Measurements from ENCODE around the gene SLC22A4. TPM values are rescaled to one million over a fixed set of nuclear protein-coding genes. Genes with fewer than 3 reads are reported as not detected.

The SLC22A4 gene
- total RNA-seq, 1 donor from 2014 or later, result 2.6 TPM

DNA sequence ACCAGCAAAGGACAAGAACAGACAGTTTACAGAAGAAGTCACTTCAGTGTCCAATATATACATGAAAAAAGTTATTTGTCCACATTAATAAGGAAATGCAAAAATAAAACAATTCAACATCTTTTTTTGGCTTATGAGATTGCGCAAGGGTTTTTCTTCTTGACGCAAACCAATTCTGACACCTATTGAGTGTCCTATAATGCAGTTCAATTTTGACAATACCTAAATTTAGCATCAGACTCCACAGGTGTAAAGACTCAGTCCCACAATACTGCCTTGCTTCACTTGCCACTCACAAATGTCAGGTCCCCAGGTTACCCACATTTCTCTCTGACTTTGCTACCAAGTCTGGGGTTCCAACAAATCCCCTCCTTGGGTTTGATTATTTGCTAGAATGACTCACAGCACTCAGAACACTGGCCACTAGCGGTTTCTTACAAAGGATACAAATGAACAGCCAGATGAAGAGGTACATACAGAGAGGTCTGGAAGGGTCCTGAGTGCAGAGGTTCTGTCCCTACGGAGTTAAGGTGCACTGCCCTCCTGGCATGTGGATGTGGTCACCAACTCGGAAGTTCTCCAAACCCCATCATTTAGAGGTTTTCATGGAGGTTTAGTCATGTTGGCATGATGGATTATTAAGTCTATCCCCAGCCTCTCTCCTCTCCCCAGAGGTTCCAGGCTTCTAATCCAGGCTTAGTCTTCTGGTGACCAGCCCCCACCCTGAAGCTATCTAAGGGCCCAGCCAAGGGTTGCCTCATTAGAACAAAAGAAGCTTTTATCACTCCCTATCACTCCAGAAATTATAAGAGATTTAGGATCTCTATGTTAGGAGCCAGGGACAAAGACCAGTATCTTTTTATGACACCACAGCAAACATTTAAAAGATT is 48.3 kb downstream of the SLC22A4 start:
- no peak for DNase-seq

DNA sequence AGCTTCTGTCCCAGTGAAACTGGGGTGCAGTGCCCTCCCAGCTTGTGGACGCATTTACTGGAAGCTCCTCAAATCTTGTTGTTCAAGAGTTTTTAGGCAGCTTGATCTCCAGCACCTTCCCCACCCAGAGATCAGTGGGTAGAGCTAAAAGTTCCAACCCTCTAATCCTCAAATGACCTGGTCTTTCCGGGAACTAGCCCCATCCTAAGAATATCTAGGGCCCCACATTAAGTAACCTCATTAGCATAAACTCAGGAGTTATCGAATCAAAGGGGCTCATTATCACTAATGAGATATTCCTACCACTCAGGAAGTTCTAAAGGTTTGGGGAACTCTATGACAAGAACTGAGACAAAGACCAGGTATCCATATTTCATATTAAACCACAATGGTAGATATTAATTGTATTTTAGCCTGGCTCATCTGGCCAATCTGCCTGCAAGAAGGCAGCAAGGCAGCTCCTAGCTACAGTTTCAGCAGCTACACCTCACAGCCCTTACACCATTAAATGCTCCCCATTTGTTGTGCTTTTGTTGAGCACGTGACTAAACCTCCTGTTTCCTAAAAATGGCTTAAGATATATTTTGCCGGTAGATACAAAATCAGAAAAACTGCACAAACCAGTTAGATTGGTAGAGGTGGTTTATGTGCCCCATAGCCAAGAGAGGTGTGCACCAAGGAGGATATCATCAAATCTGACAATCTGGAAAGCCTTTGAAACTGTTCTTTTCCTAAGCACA is 50.8 kb downstream of the SLC22A4 start:
- DNase-seq, result no peak

DNA sequence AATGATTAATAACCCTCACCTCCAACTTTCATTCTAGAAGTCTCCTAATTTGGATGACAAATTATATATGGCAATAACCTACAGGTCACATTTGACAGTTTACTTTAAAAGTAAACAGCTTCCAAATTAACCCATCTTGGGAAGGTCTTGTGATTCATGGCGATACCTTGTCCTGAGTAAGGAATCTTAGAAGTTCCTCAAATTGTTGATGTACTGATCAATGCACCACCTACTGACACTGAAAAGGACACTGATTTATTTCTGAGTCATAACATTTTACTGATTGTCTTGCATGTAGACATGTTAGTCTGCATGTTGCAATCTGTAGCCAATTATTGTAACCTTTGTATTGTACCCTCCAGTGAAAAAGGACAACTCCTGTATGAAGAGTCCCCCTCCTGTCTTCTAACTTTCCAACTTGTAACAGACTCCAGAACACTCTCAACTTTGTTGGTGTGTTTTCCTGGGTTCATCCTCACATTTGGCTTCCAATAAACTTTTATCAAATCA is 59.3 kb downstream of the SLC22A4 start:
- no peak for DNase-seq

DNA sequence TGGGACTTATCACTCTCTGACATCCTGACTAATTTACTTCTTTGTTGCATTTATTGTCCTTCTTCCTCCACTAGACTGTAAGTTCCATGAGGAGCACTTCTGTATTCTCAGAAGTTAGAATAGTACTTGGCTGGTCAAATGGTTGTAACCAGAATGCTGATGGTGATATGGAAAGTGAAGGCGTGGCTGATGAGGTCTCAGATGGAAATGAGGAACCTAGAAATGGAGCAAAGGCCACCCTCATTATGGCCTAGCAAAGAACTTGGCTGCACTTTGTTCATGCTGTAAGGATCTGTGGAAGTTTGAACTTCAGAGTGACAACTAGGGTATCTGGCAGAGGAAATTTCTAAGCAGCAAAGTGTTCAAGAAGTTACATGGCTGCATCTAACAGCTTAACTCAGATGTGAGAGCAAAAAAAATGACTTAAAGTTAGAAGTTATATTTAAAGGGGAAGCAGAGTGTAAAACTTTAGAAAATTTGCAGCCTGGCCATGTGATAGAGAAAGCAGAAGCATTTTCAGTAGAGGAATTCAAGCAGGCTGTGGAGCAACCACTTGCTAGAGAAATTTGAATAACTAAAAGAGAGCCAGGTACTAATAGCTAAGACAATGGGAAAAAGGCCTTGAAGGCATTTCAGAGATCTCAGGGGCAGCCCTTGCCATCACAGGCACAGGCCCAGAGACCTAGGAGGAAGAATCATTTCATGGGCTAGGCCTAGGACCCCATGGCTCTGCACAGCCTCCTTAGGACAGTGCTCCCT is 60.4 kb downstream of the SLC22A4 start:
- DNase-seq, result no peak

DNA sequence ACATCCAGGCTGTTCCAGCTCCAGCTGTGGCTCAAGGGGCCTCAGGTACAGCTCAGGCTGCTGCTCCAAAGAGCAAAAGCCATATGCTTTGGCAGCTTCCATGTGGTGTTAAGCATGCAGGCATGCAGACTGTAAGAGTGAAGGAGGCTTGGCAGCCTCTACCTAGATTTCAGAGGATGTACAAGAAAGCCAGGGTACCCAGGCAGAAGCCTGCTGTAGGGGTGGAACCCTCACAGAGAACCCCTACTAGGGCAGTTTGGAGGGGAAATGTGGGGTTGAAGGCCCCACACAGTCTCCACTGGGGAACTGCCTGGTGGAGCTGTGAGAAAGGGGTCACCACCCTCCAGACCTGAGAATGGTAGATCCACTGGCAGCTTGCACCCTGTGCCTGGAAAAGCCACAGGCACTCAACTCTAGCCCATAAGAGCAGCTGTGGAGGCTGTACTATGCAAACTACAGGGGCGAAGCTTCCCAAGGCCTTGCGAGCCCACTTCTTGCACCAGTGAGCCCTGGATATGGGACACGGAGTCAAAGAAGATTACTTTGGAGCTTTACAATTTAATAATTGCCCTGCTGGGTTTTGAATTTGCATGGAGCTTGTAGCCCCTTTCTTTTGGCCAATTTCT is 61.1 kb downstream of the SLC22A4 start:
- no peak for DNase-seq

DNA sequence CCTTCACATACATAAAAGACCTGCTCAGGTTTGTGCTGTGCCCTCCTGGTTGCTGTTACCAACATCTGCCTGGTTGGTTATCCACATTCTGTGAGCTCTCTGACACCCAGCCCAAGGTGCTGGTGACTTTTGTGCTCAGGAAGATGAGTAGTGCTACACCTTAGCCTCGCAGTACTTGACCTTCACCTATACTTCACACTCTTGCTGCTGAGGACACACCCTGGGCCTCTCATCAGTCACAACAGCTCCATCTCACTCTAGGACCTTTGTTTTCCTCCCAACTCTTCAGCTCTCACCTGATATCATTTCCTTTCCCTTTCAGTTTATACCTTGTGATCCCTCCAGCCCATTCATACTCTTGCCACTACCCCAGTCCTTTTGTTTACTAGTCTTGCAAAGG is 64.6 kb downstream of the SLC22A4 start:
- DNase-seq, result no peak

DNA sequence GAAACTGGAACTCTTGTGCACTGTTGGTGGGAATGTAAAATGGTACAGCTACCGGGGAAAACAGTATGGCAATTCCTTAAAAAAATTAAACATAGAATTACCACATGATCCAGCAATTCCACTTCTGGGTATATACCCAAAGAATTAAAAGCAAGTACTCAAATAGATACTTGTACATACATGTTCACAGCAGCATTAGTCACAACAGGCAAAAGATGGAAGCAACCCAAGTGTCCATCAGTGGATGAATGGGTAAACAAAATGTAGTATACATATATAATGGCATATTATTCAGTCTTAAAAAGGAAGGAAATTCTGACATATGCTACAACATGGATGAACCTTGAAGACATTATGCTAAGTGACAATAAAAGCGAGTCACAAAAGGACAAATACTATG is 67.9 kb downstream of the SLC22A4 start:
- no peak for DNase-seq

DNA sequence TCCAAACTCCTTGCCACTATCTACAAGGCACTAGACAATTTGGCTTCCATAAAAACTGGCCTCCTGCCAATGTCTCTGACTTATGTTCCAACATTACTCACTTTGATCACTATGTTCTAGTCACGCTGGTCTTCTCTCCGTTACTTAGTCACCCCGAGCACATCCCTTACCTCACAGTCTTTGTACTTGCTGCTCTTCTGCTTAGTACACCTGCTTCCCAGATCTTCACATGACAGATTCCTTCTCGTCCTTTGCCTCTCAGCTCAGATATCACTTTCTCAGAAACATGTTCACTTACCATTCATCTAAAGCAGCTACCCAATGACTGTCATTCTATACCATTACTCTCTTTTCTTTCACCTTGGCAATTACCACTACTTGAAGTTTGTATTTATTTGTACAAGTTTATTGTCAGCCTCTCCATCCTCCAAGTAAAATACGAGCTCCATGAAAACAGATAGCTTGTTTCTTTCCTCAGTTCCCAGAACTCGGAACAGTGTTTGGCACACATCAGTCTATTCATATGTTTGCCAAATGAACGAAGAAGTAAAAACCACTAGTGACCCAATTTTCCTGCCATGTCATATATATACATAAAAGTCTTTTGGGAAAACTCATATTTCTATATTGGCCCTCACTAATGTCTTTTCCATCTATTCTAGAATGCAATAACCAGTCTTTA is 69.4 kb downstream of the SLC22A4 start:
- peak; percentile 28 for DNase-seq

DNA sequence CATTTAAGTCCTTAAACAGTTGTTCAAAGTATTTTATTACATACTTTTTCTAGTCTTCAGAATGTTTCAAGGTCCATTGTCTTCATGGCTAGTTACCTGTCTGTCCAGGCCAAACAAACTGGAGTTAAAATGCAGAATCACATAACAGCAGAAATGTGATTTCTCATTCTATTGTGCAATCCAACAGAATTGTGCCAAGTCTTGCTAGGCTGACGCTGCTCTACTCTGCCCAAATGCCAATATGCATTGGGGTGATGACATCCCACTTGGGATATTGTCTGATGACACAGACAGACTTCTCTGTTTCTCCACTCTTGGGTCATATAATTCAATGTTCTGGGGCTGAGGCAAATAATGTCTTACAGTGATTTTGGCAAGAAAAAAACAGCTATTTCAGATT is 70.1 kb downstream of the SLC22A4 start:
- DNase-seq, result no peak

DNA sequence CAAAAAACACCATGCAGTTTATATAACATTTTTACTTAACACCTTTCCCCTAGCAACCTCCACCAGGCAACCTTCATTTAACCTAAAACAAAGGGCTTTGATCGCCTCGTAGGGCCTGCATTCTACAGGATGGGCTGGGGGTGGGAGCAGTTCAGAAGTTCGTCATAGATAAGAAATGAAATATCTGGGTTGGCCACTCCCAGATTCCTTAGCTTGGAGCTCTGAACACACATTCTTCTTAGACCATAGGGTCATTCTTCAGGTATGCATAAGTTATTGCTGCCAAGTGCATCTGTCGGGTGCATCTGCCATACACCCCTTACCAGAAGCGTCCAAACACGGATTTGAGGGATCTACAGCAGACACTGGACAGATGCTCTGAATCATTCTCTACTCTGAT is 71.0 kb downstream of the SLC22A4 start:
- DNase-seq, result no peak

DNA sequence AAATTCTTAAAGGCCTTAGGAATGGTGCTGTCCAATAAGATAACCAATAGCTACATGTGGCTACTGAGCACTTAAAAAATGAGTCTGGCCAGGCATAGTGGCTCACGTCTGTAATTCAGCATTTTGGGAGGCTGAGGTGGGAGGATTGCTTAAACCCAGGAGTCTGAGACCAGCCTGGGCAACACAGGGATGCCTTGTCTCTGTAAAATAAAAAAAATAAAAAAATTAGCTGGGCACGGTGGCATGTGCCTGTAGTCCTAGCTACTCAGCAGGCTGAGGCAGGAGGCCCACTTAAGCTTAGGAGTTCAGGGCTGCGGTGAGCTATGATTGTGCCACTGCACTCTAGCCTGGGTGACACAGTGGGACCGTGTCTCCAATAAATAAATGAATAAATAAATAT is 74.0 kb downstream of the SLC22A4 start:
- no peak for DNase-seq

DNA sequence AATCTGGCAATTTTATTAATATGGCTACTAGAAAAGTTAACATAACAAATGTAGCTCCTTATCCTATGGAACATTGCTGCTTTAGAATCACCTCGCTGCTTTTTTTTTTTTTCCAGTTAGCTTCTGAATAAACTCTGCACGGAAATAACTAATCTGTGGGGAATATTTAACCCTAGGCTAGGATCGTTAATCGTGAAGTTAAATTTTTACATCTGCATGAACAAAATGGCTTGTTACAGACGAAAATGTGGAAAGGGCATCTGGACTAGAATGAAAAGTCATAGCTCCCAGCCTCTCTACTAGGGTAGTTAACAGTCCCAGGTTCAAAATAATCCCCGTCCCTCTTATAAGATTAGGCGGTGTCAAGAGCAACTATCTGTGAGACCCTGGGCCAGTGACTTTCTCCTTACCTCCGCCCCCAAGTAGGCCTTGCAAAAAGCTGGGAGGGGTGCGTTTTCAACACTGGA is 74.8 kb downstream of the SLC22A4 start:
- no peak for DNase-seq

DNA sequence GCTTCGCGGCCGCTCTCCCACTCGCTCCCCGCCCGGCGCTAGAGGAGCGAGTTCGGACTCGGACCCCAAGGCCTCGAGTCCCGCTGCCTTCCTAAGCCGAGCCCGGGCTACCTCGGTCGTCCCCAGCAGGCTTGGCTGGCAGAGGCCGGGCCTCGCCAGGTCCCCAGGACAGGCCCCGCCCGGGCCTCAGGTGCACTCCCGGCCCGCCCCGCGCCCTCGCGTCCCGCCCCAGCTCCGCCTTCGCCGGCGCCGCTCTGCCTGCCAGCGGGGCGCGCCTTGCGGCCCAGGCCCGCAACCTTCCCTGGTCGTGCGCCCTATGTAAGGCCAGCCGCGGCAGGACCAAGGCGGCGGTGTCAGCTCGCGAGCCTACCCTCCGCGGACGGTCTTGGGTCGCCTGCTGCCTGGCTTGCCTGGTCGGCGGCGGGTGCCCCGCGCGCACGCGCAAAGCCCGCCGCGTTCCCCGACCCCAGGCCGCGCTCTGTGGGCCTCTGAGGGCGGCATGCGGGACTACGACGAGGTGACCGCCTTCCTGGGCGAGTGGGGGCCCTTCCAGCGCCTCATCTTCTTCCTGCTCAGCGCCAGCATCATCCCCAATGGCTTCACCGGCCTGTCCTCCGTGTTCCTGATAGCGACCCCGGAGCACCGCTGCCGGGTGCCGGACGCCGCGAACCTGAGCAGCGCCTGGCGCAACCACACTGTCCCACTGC is 75.4 kb downstream of the SLC22A4 start, which contains the start of gene SLC22A5:
Gene SLC22A5, plus strand, starts transcription at position 237 of the 707 bp plus-strand sequence. Its CDS starts 263 bp downstream, at position 500.
- peak; percentile 17 for DNase-seq

DNA sequence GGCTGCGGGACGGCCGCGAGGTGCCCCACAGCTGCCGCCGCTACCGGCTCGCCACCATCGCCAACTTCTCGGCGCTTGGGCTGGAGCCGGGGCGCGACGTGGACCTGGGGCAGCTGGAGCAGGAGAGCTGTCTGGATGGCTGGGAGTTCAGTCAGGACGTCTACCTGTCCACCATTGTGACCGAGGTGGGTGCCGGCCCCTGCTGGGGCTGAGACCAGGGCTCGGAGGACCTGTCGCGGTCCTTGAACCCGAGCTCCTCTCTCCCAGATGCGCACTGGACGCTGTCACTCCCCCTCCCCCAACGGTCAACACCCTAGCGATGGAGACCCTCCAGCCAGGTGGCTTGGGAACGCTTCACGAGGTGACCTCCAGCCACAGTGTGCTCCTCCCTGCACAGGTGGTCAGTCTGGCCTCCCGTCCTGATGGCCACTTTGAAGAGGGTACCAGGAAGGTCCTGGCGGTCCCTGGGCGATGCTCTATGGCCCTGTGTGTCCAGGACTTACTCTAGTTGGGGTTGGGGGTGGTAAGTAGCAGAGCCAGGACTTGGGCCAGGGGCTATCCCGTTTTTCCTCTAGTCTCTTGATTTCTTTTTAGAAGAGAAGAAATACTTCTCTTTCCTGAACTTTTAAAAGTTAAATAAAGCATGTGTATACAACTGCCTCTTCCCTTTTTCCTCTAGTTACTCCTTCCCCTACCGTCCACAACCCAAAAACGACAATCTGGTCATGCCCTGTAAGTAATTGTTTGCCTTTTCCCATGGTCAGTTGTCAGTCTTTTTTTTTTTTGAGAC is 76.2 kb downstream of the SLC22A4 start:
- DNase-seq, result no peak

DNA sequence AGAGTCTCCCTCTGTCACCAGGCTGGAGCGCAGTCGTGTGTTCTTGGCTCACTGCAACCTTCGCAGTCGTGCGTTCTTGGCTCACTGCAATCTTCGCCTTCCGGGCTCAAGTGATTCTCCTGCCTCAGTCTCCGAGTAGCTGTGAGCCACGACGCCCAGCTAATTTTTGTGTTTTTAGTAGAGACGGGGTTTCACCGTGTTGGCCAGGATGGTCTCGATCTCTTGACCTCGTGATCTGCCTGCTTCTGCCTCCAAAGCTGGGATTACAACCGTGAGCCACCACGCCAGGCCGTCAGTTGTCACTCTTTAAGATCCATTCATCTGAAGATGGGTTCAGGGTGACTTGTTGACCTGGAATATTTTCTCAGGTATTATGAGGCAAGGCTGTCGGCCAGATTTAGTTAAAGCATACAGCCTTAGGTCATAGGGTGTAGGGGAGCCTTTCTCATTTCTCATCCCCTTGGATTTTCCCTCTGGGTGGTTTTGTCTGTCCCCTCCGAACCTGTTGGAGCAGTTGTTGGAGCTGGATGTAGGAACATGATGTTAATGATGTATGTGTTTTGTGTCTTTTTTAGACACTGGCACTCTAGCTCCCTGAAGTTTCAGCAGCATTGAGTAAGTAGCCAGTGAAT is 76.9 kb downstream of the SLC22A4 start:
- DNase-seq, result no peak

DNA sequence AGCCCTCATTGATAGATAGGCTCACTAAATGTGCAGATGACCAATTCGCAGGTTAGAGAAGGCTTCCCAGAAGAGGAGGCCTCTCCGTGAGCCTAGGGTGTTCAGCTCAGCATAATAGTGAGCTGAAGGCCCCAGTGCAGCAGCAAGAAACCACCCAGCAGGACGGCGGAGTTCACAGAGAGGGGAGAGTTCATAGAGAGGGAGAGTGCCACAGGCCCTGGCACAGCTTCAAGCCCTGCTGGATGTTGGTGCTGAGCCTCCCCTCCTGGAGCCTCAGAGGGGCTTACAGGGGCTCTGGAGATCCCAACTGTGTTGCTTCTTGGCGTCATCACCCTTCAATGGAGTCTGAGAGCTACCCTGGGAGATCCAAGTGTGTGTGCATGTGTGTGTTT is 77.4 kb downstream of the SLC22A4 start:
- no peak for DNase-seq

DNA sequence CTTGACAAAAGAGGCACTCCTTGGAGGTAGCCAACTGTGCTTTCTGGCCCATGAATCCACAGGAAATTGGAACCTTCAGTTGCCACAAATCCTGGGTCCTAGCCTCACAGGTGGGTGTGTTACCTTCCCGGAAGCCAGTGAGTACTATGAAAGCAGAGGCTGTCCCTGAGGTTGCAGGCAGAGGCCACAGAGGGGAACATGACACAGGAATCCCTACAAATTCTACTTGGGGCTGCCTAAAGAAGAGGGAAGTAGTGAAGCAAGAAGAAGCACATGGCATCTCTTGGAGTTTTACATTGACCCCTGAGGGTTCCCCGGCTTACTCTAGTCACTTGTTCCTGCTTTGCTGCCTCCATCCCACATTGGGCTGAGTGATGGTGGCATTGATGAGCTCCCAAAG is 77.9 kb downstream of the SLC22A4 start:
- DNase-seq, result no peak

DNA sequence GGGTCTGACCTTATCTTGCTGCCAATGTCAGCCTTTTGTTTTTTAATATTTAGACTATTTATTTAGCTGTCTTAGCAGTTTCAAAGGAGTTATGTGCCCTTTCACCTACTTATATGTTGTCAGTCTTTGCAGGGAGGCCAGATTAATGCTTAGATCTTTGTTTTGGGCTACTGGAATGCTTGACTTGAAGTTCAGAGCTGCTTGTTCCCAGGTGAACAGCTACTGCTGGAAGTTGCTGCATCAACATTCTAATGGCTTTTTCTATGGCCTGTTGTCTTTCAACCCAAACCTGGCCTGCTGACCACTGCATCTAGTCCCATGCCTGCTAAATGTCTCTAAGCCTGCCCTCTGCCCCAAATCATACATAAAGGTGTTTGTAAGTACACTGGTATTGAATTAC is 78.3 kb downstream of the SLC22A4 start:
- no peak for DNase-seq

DNA sequence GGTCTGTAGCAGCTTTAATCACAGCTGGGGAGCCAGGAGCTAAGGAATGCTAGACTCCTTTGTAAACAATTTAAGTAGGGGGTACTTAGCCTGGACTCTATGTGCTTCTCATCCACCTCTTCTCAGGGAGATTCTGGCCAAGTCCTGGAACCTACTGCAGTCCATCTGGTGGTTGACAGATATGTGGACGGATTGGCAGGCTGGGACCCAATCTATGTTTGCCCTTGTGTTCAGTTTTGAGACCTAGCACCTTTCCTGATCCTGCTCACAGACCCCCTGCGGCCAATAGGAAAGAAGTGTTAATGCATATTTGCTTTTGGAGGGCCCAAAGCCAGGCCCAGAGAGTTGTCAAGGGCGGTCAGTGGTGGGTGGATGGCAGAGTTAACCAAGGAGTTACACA is 81.8 kb downstream of the SLC22A4 start:
- no peak for DNase-seq

Measured in skin of body (tissue), 2 donors.